ENCODE measurements around the gene PPP1R26. TPM values are rescaled to one million over a fixed set of nuclear protein-coding genes. Genes with fewer than 3 reads are reported as not detected.

The PPP1R26 gene
- total and polyA plus RNA-seq, 5 donors, result 14.5 to 23.8 (median 18.7) TPM

GRCh38 chr9:135520916-135521607 is 41.5 kb downstream of the PPP1R26 start, which contains the start of gene LCN1:
TSS of gene LCN1 (plus strand) at chr9:135521440. CDS start at chr9:135521498, 58 bp downstream.
- intact Hi-C loops (cut with DNase I), result no loop called here
- WGBS, result 74% methylated on average over 18 of the region's 18 CpGs
- no peak for DNase-seq
- no peak within 1 kb of the TSS for H3K4me3 ChIP-seq (ENCODE audit: low read length)
- no peaks in the 10 kb centered on the region for H3K27me3 ChIP-seq (ENCODE audit: control insufficient read depth, insufficient read depth)
- H3K9me3 ChIP-seq (ENCODE audit: control insufficient read depth, low read length), result no peaks in the 10 kb centered on the region
- H3K4me1 ChIP-seq (ENCODE audit: control insufficient read depth, insufficient read depth, low read length), result no peaks in the 10 kb centered on the region
- ATAC-seq, result no peak
- H3K27ac ChIP-seq (ENCODE audit: low read length), result no peak within 1 kb of the TSS

GRCh38 chr9:135521608-135522095 is 42.1 kb downstream of the PPP1R26 start:
- Histone ChIP-seq H3K4me3 (ENCODE audit: low read length) (no peak overlapping the region), H3K4me1 (ENCODE audit: control insufficient read depth, insufficient read depth, low read length) (no peaks in the 10 kb centered on the region), H3K9me3 (ENCODE audit: control insufficient read depth, low read length) (no peaks in the 10 kb centered on the region), H3K27me3 (ENCODE audit: control insufficient read depth, insufficient read depth) (no peaks in the 10 kb centered on the region), H3K27ac (ENCODE audit: low read length) (no peak overlapping the region)
- 77% methylated on average over 10 of the region's 11 CpGs for WGBS
- no peak for ATAC-seq
- intact Hi-C loops (cut with DNase I), result no loop called here
- no peak for DNase-seq

- no peak for DNase-seq
- WGBS, result 71% methylated on average over 16 of the region's 16 CpGs
- Histone ChIP-seq H3K4me1 (ENCODE audit: control insufficient read depth, insufficient read depth, low read length) (no peaks in the 10 kb centered on the region), H3K27me3 (ENCODE audit: control insufficient read depth, insufficient read depth) (no peaks in the 10 kb centered on the region), H3K27ac (ENCODE audit: low read length) (no peak overlapping the region), H3K4me3 (ENCODE audit: low read length) (no peak overlapping the region), H3K9me3 (ENCODE audit: control insufficient read depth, low read length) (no peaks in the 10 kb centered on the region)
- intact Hi-C loops (cut with DNase I), result no loop called here
- ATAC-seq, result no peak
Observed at GRCh38 chr9:135522137-135522877, 42.7 kb downstream of the PPP1R26 start.

- H3K27me3 ChIP-seq (ENCODE audit: control insufficient read depth, insufficient read depth), result no peaks in the 10 kb centered on the region
- intact Hi-C loops (cut with DNase I), result no loop called here
- no peak for DNase-seq
Observed at GRCh38 chr9:135522931-135523330, 43.3 kb downstream of the PPP1R26 start.

GRCh38 chr9:135523521-135524129 is 44.0 kb downstream of the PPP1R26 start:
- intact Hi-C loops (cut with DNase I), result no loop called here
- no peak overlapping the region for H3K4me3 ChIP-seq (ENCODE audit: low read length)
- no peak for ATAC-seq
- no peaks in the 10 kb centered on the region for H3K4me1 ChIP-seq (ENCODE audit: control insufficient read depth, insufficient read depth, low read length)
- no peaks in the 10 kb centered on the region for H3K9me3 ChIP-seq (ENCODE audit: control insufficient read depth, low read length)
- no peaks in the 10 kb centered on the region for H3K27me3 ChIP-seq (ENCODE audit: control insufficient read depth, insufficient read depth)
- DNase-seq, result no peak
- 65% methylated on average over 21 of the region's 21 CpGs for WGBS
- H3K27ac ChIP-seq (ENCODE audit: low read length), result no peak overlapping the region

More at GRCh38 chr9:135522931-135523330, 43.3 kb downstream of the PPP1R26 start:
- no peak for ATAC-seq
- H3K4me3 ChIP-seq (ENCODE audit: low read length), result no peak overlapping the region
- 63% methylated on average over 17 of the region's 17 CpGs for WGBS
- no peaks in the 10 kb centered on the region for H3K4me1 ChIP-seq (ENCODE audit: control insufficient read depth, insufficient read depth, low read length)
- H3K27ac ChIP-seq (ENCODE audit: low read length), result no peak overlapping the region
- H3K9me3 ChIP-seq (ENCODE audit: control insufficient read depth, low read length), result no peaks in the 10 kb centered on the region

- 56% methylated on average over 27 of the region's 27 CpGs for WGBS
- intact Hi-C loops (cut with DNase I), result no loop called here
- Histone ChIP-seq H3K27me3 (ENCODE audit: control insufficient read depth, insufficient read depth) (no peaks in the 10 kb centered on the region), H3K4me1 (ENCODE audit: control insufficient read depth, insufficient read depth, low read length) (no peaks in the 10 kb centered on the region), H3K9me3 (ENCODE audit: control insufficient read depth, low read length) (no peaks in the 10 kb centered on the region), H3K27ac (ENCODE audit: low read length) (no peak overlapping the region), H3K4me3 (ENCODE audit: low read length) (no peak overlapping the region)
- ATAC-seq (no peak), DNase-seq (no peak)
Observed at GRCh38 chr9:135524130-135524861, 44.7 kb downstream of the PPP1R26 start.

- Histone ChIP-seq H3K27ac (ENCODE audit: low read length) (no peak overlapping the region), H3K4me1 (ENCODE audit: control insufficient read depth, insufficient read depth, low read length) (no peaks in the 10 kb centered on the region), H3K4me3 (ENCODE audit: low read length) (no peak overlapping the region), H3K9me3 (ENCODE audit: control insufficient read depth, low read length) (no peaks in the 10 kb centered on the region), H3K27me3 (ENCODE audit: control insufficient read depth, insufficient read depth) (no peaks in the 10 kb centered on the region)
- intact Hi-C loops (cut with DNase I), result no loop called here
- 82% methylated on average over 31 of the region's 31 CpGs for WGBS
- ATAC-seq (no peak), DNase-seq (no peak)
Observed at GRCh38 chr9:135525241-135526088, 45.9 kb downstream of the PPP1R26 start.

- no peaks in the 10 kb centered on the region for H3K9me3 ChIP-seq (ENCODE audit: control insufficient read depth, low read length)
- 67% methylated on average over 11 of the region's 11 CpGs for WGBS
- H3K4me1 ChIP-seq (ENCODE audit: control insufficient read depth, insufficient read depth, low read length), result no peaks in the 10 kb centered on the region
- ATAC-seq (no peak), DNase-seq (no peak)
- H3K4me3 ChIP-seq (ENCODE audit: low read length), result no peak overlapping the region
- no peak overlapping the region for H3K27ac ChIP-seq (ENCODE audit: low read length)
- intact Hi-C loops (cut with DNase I), result no loop called here
- no peaks in the 10 kb centered on the region for H3K27me3 ChIP-seq (ENCODE audit: control insufficient read depth, insufficient read depth)
Observed at GRCh38 chr9:135526089-135526729, 46.6 kb downstream of the PPP1R26 start.

- ATAC-seq, result no peak
- 66% methylated on average over 30 of the region's 30 CpGs for WGBS
- no peak for DNase-seq
- intact Hi-C loops (cut with DNase I), result no loop called here
- Histone ChIP-seq H3K27me3 (ENCODE audit: control insufficient read depth, insufficient read depth) (no peaks in the 10 kb centered on the region), H3K4me1 (ENCODE audit: control insufficient read depth, insufficient read depth, low read length) (no peaks in the 10 kb centered on the region), H3K9me3 (ENCODE audit: control insufficient read depth, low read length) (no peaks in the 10 kb centered on the region), H3K4me3 (ENCODE audit: low read length) (no peak overlapping the region), H3K27ac (ENCODE audit: low read length) (no peak overlapping the region)
Observed at GRCh38 chr9:135526730-135527571, 47.4 kb downstream of the PPP1R26 start.

All from right cardiac atrium (tissue), 5 donors.